IPS-NIHi7 (cell line): ENCODE data around the gene RHOB.
"Not testable (repeated sequence)": the region's sequence is repeated elsewhere in the genome, so short reads cannot be mapped to it uniquely, and the experiment has no call there.

Experiments used
- DNase-seq: peaks from one replicate; pipeline ENCODE4 v3.0.0; 2012; ENCODE audit warnings: mixed read lengths; ENCODE audit errors: extremely low spot score

RHOB gene

DNA sequence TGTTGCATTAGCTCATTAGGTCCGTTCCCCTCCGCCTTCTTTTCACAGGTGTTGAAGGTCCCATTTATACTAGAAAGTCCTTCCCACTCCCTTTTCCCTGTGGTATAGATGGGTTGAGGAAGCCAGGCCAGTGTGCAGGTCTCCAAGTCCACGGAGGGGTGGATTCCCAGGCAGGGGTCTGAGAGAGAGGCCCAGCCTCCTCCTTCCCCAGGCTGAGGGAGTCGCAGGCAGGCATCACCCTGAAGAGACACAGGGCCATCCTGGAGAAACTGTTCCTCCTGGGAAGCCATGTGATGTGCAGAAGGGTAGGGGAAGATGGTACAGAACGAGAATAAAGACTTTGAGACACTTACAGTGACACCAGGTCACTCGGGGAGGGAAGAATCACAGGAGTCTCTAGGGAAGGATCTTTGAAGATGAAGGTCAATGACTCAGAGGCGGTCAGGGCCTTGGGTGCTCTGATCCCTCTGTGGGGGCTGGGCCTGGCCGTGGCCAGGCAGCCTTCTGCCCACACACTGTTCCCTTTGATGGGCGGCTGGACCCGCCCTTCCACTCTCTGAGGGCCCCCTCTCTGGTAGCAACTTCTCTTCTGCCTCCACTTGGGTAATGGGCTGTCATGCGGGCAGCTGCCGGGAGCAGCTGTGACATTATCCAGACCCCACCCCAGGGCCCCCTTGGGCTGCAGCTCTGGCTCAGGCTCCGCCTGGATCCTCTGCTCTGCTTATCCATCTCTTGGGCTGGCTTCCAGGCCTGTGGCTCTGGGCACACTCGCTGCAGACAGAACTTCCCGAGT, 45.1 kb downstream of the RHOB start:
- peak; percentile 35 for DNase-seq

DNA sequence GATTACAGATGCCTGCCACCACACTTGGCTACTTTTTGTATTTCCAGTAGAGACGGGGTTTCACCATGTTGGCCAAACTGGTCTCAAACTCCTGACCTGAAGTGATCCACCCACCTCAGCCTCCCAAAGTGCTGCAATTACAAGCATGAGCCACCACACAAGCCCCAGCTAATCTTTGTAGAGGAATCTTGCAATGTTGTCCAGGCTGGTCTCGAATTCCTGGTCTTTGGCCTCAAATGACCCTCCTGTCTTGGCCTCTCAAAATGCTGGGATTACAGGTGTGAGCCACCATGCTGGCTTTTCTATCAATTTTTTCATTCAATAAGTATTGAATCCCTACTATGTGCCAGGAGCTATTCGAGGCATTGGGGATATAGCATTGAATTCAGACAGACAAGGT, 46.2 kb downstream of the RHOB start:
- DNase-seq = not testable (repeated sequence)

- DNase-seq = no peak
These were observed 47.4 kb downstream of the RHOB start for GRCh38 chr2:20494241-20494640.

DNA sequence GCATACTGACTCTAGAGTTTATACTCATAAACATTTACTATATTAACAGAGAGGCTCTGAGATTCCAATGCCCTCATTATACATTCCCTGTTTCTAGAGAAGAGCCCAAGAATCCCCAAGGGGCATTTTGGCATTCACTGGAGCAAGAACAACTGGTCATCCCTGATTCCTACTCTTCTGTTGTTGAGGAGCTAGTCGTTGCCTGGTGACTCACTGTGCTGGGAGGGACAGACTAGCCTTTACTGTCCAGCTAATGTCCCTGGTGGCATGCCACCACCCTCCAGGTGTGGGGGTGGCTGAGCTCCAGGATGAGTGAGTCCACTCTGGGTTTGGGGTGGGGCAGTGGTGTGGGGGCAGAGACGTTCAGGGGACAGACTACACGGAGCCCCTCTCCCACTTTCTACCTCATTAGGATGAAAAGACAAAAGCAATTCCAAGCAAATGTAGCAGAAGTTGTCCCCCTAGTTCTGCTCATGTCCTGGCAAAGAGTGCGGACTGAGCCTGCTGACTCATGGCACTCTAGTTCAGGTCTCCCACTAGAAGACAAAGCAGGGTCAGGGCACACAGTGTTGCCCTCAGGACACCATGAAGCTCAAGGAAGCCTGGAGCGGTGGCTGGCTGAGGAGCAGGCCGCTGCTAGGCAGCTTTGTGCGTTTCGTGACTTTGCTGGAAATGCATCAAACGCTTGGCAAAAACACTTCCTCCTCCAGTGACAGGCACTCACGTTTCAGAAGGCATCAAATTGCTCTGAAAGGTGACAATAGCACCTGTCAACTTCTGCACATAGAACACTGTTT, 49.4 kb downstream of the RHOB start:
- no peak for DNase-seq

DNA sequence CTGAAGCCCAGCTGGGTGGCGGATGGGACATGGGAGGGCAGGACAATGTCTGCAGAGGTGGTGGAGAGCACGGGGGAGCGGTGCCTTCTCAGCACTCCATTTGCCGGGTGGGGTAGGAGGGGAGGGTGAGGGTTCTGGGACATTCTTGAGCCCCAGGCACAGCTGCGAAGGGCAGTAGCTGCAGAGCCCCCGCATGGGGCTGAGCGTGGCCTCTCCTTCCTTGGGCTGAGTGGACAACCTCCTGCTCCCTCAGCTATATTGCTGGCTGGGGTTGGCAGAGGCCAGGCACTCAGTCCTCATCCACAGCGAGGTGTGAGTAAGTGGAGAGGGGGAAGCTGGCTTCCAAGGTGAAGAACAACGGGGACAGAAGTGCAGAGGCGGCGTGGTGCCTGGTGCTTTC, 50.1 kb downstream of the RHOB start:
- no peak for DNase-seq
